Activated naive CD8-positive, alpha-beta T cell treated with anti-CD3 and anti-CD28 coated beads, Interleukin-2, amount 10 ng/mL, durations not matched to agents 7 days and 5 days (primary cell): ENCODE measurements around the gene TRAF6. TPM values are rescaled to one million over a fixed set of nuclear protein-coding genes. Genes with fewer than 3 reads are reported as not detected.
"Not testable (repeated sequence)": the region's sequence is repeated elsewhere in the genome, so short reads cannot be mapped to it uniquely, and the experiment has no call there.

ENCODE experiments used
- ATAC-seq: fragments of 150-1000 bp; cut with Tn5 transposase; one replicate; pipeline ENCODE4 v1.10.0; 2021; ENCODE audit warnings: low read depth, moderate library complexity
- POLR2A ChIA-PET: fragments of 350-600 bp; sonication (Branson Sonifier 250); formaldehyde crosslinking; loops from one replicate; lab custom pipeline; 2021; ENCODE audit warnings: antibody characterized with exemption; lab: Charles Lee
- DNase-seq: peaks from one replicate; pipeline ENCODE4 v3.0.0; 2021
- H3K27ac Mint-ChIP-seq: one replicate; pipeline ENCODE4 v1.8.0; 2022; ENCODE audit warnings: mild to moderate bottlenecking, mixed read lengths
- H3K27me3 Mint-ChIP-seq: one replicate; pipeline ENCODE4 v1.8.0; 2022; ENCODE audit warnings: mild to moderate bottlenecking, moderate library complexity, mixed read lengths
- H3K36me3 Mint-ChIP-seq: one replicate; pipeline ENCODE4 v1.8.0; 2021; ENCODE audit warnings: mild to moderate bottlenecking, mixed read lengths
- H3K4me1 Mint-ChIP-seq: one replicate; pipeline ENCODE4 v1.8.0; 2021; ENCODE audit warnings: mixed read lengths
- H3K4me3 Mint-ChIP-seq: one replicate; pipeline ENCODE4 v1.8.0; 2022; ENCODE audit warnings: mild to moderate bottlenecking, moderate library complexity, mixed read lengths
- H3K9me3 Mint-ChIP-seq: one replicate; pipeline ENCODE4 v1.8.0; 2021; ENCODE audit warnings: mixed read lengths
- total RNA-seq, 2 experiments: library from RNA; stranded (reverse); gene quantifications; one replicate each; pipeline ENCODE4 v1.2.3, GENCODE V29; 2021

The TRAF6 gene, protein sequence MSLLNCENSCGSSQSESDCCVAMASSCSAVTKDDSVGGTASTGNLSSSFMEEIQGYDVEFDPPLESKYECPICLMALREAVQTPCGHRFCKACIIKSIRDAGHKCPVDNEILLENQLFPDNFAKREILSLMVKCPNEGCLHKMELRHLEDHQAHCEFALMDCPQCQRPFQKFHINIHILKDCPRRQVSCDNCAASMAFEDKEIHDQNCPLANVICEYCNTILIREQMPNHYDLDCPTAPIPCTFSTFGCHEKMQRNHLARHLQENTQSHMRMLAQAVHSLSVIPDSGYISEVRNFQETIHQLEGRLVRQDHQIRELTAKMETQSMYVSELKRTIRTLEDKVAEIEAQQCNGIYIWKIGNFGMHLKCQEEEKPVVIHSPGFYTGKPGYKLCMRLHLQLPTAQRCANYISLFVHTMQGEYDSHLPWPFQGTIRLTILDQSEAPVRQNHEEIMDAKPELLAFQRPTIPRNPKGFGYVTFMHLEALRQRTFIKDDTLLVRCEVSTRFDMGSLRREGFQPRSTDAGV
- total RNA-seq: 10 to 100 TPM; 13.3 to 14.5 TPM

DNA sequence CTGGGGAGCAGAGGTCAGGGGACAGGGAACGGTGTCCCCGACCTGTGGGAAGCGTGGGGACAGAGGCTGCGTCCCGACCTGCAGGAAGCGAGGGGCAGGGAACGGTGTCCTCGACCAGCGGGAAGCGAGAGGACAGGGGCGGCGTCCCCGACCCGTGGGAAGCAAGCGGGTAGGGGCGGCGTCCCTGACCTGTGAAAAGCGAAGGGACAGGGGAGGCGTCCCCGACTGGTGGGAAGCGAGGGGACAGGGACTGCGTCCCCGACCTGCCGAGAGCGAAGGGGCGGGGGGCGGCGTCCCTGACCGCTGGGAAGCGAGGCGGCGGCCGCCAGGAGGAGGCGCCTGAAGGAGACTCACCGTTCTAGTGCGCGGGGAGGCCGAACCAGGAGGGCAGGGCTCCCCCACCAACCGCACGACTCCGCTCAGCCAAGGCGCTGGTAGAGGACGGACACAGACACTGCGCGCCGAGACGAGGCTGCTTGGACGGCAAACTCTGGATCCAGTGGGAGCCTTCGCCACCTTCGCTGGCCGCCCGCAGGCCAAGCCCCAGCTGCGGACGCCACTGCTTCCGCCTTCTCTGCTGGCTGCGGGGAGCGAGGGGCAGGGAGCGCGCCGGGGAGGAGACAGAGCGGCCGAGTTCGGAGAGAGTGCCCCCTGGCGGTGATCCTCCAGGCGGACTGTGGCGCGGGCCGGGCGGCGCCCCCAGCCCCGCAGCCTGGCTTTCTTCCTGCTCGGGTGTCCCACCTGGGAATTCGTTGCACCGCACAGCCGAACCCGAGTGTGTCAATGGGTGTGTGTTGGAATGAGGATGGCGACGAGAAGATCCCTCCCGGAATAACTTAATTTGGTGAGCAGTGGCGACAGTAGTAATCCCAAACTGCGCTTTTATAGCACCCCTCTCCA is at the start of gene TRAF6:
TSS of gene TRAF6 (minus strand) at position 579 of the 900 bp plus-strand sequence. CDS start 8,757 bp downstream, outside the sequence.
- H3K27me3 Mint-ChIP-seq: peaks cover 5% of the 10 kb centered on the region
- no peaks in the 10 kb centered on the region for H3K36me3 Mint-ChIP-seq
- peak; percentile 93 for DNase-seq
- peak within 1 kb of the TSS; percentile 94 for H3K27ac Mint-ChIP-seq
- POLR2A ChIA-PET: interaction anchor here (0.7 to 1.3 kb wide), 2 partner anchors 99 to 221 kb away, joined by 3 to 4 read pairs; partner anchors contain the start of gene COMMD9
- peak within 1 kb of the TSS; percentile 98 for H3K4me3 Mint-ChIP-seq
- ATAC-seq: peak; percentile 97
- peaks cover 22% of the 10 kb centered on the region for H3K4me1 Mint-ChIP-seq
- H3K9me3 Mint-ChIP-seq: peaks cover 3% of the 10 kb centered on the region

DNA sequence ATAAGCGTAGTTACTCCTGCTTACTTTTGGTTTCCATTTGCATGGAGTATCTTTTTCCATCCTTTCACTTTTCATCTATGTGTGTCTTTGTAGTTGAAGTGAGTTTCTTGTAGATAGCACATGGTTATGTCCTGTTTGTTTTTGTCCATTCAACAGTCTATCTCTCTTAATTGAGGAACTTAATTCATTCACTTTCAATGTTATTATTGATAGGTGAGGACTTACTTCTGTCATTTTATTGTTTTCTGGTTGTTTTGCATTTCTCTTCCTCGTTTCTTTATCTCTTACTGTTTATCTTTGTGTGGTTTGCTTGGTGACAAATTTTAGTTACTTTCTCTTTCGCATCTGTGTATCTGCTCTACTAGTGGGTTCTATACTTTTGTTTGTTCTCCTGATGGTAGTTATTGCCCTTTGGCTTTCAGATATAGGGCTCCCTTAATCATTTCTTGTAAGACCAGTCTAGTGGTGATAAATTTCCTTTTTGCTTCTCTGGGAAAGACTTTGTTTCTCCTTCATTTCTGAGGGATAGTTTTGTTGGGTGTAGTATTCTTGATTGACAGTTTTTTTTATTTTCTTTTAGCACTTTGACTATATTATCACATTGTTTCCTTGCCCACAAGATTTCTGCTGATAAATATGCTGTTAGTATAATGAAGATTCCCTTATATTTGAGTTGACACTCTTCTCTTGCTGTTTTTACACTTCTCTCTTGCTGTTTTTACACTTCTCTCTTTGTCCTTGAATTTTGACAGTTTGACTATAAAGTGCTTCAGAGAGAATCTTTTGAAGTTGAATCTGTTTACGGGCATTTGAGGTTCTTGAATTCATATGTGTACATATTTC is 48.7 kb upstream of the TRAF6 start:
- Mint-ChIP-seq H3K4me3 (peak overlapping the region; percentile 66), H3K4me1 (peaks cover 16% of the 10 kb centered on the region), H3K9me3 (peaks cover 12% of the 10 kb centered on the region), H3K27ac (peak overlapping the region; percentile 82), H3K27me3 (peaks cover 3% of the 10 kb centered on the region), H3K36me3 (peaks cover 15% of the 10 kb centered on the region)
- DNase-seq (no peak), ATAC-seq (peak; percentile 89)
- POLR2A ChIA-PET: no interaction called here

DNA sequence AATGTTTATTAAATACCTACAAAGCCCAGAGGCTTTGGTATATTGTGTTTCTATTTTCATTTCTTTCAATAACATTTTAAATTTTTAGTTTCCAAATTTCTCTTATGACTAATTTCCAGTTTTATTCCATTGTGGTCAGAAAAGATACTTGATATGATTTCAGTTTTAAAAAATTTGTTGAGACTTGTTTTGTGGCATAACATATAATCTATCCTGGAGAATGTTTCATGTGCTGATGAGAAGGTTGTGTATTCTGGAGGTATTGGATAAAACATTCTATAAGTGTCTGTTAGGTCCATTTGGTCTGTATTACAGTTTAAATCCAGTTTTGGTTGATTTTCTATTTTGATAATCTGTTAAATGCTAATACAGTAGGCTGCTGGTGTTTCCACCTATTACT is 47.9 kb upstream of the TRAF6 start:
- Mint-ChIP-seq H3K27ac (peak overlapping the region; percentile 82), H3K4me1 (peaks cover 16% of the 10 kb centered on the region), H3K4me3 (peak overlapping the region; percentile 66), H3K36me3 (peaks cover 15% of the 10 kb centered on the region), H3K9me3 (peaks cover 12% of the 10 kb centered on the region), H3K27me3 (peaks cover 3% of the 10 kb centered on the region)
- DNase-seq (no peak), ATAC-seq (no peak)
- POLR2A ChIA-PET: no interaction called here

DNA sequence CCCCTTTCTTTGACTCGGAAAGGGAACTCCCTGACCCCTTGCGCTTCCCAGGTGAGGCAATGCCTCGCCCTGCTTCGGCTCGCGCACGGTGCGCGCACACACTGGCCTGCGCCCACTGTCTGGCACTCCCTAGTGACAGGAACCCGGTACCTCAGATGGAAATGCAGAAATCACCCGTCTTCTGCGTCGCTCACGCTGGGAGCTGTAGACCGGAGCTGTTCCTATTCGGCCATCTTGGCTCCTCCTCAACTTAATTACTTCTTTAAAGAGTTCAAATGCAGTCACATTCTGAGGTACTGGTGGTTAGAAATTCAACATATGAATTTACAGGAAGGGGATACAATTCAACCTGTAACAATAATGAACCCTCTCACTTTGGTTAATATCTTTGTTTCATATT is 47.3 kb upstream of the TRAF6 start:
- Mint-ChIP-seq H3K4me1 (peaks cover 16% of the 10 kb centered on the region), H3K9me3 (peaks cover 12% of the 10 kb centered on the region), H3K36me3 (peaks cover 15% of the 10 kb centered on the region)
- ATAC-seq, DNase-seq, H3K27ac Mint-ChIP-seq, H3K4me3 Mint-ChIP-seq, H3K27me3 Mint-ChIP-seq, POLR2A ChIA-PET: not testable (repeated sequence)

DNA sequence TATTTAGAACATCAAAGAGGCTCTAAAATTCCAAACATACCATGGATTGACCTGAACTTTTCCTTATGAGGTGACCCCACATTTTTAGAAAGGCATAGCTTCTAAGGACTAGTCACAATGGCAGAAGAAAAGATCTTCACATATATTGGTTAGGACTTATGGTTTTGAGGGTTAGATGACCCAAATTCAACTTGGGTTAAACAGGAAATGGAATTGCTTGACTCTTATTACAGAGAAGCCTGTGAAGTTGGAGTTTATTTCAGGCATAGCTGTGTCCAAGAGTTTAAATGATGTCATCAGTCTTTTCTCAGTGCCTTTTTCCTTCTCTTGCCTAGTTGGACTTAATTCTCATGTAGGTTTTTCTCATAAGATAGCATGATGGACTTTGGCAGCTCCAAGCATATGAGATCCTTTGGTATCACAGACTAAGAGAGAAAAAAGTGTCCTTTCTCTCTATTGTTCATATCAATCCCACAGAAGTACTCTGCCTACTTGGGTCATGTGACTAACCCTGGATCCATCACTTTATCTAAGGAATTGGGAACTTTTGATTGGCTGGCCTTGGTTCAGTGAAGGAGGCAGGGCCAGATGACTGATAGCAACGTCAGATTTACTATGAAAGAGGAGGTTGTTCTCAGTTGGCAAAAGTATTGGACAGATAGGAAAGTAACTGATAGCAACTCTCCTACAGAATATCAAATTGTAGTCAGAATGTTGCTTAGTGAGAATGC is 40.5 kb upstream of the TRAF6 start:
- peaks cover 16% of the 10 kb centered on the region for H3K27me3 Mint-ChIP-seq
- H3K27ac Mint-ChIP-seq: no peak overlapping the region
- no peaks in the 10 kb centered on the region for H3K9me3 Mint-ChIP-seq
- no peaks in the 10 kb centered on the region for H3K36me3 Mint-ChIP-seq
- POLR2A ChIA-PET: no interaction called here
- ATAC-seq (no peak), DNase-seq (no peak)
- H3K4me1 Mint-ChIP-seq: no peaks in the 10 kb centered on the region
- H3K4me3 Mint-ChIP-seq: no peak overlapping the region

DNA sequence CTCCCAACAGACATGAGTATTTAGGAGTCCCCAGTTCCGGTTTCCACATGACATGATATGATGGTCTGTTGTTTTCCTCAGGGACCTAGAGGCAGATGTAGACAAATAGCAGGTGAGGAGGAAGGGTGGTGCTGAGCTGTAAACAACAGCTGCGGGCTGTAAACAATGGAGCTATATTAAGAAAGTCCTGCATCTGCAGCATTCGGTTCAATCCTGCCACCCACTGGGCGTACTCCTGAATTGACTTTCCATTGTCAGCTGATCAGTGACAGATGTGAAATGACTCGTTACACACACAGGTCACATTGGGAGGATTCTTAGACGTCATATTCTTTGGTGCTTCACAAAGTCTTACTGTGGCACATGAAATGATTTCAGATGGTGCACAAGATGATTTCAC is 30.9 kb upstream of the TRAF6 start:
- ATAC-seq: no peak
- Mint-ChIP-seq H3K4me3 (no peak overlapping the region), H3K27ac (no peak overlapping the region), H3K27me3 (peaks cover 12% of the 10 kb centered on the region), H3K9me3 (no peaks in the 10 kb centered on the region), H3K36me3 (no peaks in the 10 kb centered on the region), H3K4me1 (no peaks in the 10 kb centered on the region)
- DNase-seq: no peak
- POLR2A ChIA-PET: no interaction called here

DNA sequence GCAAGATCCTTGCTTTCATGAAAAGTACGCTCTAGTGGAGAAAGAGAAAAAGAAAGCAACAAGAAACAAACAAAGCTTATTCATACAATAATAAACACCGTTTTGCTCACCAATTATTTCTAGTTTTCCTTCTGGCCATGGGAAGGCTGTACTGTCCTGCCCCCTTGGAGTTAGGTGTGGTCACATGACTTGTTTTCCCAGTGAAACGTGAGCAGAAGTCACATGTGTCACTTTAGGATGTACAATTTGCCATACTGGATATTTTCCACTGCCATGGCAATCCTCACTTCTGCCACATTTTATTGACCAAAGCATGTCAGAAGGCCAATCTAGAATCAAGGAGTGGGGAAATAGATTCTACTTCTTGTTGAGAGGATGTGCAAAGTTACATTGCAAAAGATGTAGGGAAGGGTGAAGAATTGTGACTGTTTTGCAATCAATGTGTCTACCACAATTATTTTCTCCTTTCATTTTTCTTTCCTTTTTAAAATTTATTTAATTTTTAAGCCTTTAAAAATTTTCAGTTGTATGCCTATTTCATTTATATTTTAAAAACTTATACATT is 24.3 kb upstream of the TRAF6 start:
- no peaks in the 10 kb centered on the region for H3K4me1 Mint-ChIP-seq
- no peaks in the 10 kb centered on the region for H3K9me3 Mint-ChIP-seq
- H3K27me3 Mint-ChIP-seq: peaks cover 24% of the 10 kb centered on the region
- DNase-seq (no peak), ATAC-seq (no peak)
- no peak overlapping the region for H3K27ac Mint-ChIP-seq
- no peaks in the 10 kb centered on the region for H3K36me3 Mint-ChIP-seq
- H3K4me3 Mint-ChIP-seq: no peak overlapping the region
- POLR2A ChIA-PET: no interaction called here

DNA sequence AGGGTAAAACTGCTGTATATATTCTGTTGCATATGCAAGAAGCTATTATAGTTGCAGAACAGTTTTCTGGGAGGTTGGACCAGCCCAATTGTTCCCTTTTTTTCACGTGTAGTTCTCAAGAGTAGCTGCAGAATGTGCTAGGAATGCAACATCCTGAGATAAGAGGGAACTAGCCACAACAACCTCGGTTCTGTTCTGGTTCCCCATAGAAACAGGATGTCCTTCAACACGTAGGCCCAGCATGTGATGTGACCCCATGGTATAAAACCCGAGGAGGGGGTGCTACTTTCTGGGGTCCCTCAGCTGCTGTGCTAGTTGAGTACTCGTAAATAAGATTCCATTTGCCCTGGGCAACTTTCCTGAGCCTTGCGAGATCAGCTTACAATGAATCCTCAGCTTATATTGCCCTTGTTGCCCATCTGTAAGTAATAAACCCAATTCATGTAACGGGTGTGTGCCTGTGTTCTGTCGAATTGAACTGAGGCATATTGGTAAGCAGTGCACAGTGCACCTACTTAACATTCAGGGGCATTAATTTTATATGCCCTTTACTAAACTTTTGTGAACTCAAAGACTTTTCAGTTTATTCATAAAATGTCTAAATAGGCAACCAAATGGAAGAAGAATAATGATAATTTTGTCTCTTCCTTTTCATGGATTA is 23.0 kb upstream of the TRAF6 start:
- Mint-ChIP-seq H3K9me3 (no peaks in the 10 kb centered on the region), H3K36me3 (no peaks in the 10 kb centered on the region), H3K27me3 (peaks cover 28% of the 10 kb centered on the region), H3K27ac (no peak overlapping the region), H3K4me3 (no peak overlapping the region), H3K4me1 (no peaks in the 10 kb centered on the region)
- POLR2A ChIA-PET: no interaction called here
- DNase-seq: no peak
- ATAC-seq: no peak

DNA sequence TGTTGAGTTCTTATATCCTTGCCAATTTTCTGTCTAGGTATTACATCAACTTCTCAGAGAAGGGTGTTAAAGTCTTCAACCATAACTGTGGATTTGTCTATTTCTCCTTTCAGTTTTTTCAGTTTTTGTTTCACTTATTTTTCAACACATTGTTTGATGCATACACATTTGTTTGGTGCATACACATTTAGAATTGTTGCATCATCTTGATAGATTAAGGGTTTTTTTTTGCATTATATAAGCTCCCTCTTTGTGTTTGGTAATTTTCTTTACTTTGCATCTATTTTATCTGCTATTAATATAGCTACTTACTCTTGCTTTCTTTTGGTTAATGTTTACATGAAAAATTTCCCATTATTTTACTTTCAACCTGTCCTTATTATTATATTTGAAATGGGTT is 20.8 kb upstream of the TRAF6 start:
- Mint-ChIP-seq H3K4me1 (no peaks in the 10 kb centered on the region), H3K27ac (no peak overlapping the region), H3K9me3 (no peaks in the 10 kb centered on the region), H3K4me3 (no peak overlapping the region), H3K27me3 (peaks cover 28% of the 10 kb centered on the region), H3K36me3 (no peaks in the 10 kb centered on the region)
- ATAC-seq: no peak
- DNase-seq: no peak
- POLR2A ChIA-PET: no interaction called here

DNA sequence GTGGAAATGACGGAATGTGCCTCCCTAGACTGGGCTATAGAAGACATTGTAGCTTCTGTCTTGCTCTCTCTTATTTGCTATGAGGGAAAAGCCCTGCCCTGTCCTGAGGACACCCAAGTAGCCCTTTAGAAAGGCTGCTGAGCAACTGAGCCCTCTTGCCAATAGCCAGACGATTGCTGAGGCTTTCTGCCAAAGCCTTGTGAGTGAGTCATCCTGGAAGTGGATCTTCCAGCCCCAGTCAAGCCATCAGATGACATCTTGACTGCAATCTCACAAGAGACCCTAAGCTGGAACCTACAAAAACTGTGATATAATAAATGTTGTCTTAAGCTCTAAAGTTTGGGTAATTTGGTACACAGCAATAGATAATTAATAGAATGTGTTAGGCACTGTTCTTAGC is 3.9 kb upstream of the TRAF6 start:
- Mint-ChIP-seq H3K27me3 (peaks cover 15% of the 10 kb centered on the region), H3K9me3 (peaks cover 3% of the 10 kb centered on the region), H3K4me1 (peaks cover 6% of the 10 kb centered on the region), H3K27ac (no peak overlapping the region), H3K4me3 (no peak overlapping the region), H3K36me3 (no peaks in the 10 kb centered on the region)
- POLR2A ChIA-PET: no interaction called here
- ATAC-seq: no peak
- DNase-seq: no peak

DNA sequence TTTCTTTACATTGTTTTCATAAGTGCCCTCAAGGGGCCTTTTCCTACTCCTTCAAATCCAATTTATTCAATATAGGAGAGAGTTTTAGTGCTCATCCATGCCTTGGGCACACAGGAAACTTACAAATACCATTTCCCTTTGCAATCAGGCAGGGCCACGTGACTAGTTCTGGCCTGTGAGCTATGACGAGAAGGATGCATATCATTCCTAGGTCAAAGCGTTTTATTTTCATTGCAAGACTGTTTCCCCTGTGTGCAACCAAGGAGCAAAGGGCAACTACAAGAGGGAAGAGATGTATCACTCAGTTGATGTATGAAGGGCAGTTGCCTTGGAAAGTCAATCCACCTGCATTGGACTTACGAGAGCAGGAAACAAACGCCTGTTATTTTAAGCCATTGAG is 1.9 kb upstream of the TRAF6 start:
- H3K27me3 Mint-ChIP-seq: peaks cover 10% of the 10 kb centered on the region
- H3K4me1 Mint-ChIP-seq: peaks cover 16% of the 10 kb centered on the region
- H3K4me3 Mint-ChIP-seq: no peak overlapping the region
- no peaks in the 10 kb centered on the region for H3K36me3 Mint-ChIP-seq
- H3K27ac Mint-ChIP-seq: no peak overlapping the region
- no peak for ATAC-seq
- no peak for DNase-seq
- peaks cover 3% of the 10 kb centered on the region for H3K9me3 Mint-ChIP-seq
- POLR2A ChIA-PET: no interaction called here
